ENCODE measurements around the gene HOXA1. TPM values are rescaled to one million over a fixed set of nuclear protein-coding genes. Genes with fewer than 3 reads are reported as not detected.

HOXA1 gene
- total RNA-seq, 1 experiment from 2014 or later: 0.24 TPM

GRCh38 chr7:27115221-27116026 is 19.6 kb upstream of the HOXA1 start:
- TF ChIP-seq CTCF (IDR thresholded peaks at IDR 0.05; ENCODE audit: unreplicated experiment): no peak
- intact Hi-C loops (cut with micrococcal nuclease; ENCODE audit: unreplicated experiment): loop anchor here (2.0 kb wide), 1 partner anchor 17 kb away; no protein-coding TSS in a partner anchor
- H3K27ac Mint-ChIP-seq (ENCODE audit: unreplicated experiment): peak overlapping the region; percentile 74
- peaks cover 64% of the 10 kb centered on the region for H3K4me1 Mint-ChIP-seq (ENCODE audit: low read depth, unreplicated experiment)
- DNase-seq: peak; percentile 84
- H3K9me3 Mint-ChIP-seq (ENCODE audit: low read depth, unreplicated experiment): no peaks in the 10 kb centered on the region
- H3K36me3 Mint-ChIP-seq (ENCODE audit: insufficient read depth, unreplicated experiment): peaks cover 56% of the 10 kb centered on the region
- no TSS peak for BruUV-seq (replicated peaks)
- CTCF ChIA-PET: interaction anchor here (0.7 to 2.6 kb wide), 2 partner anchors 16 to 760 kb away, joined by 3 to 19 read pairs; no protein-coding TSS in a partner anchor
- no peaks in the 10 kb centered on the region for H3K27me3 Mint-ChIP-seq (ENCODE audit: unreplicated experiment)
- H3K4me3 Mint-ChIP-seq (ENCODE audit: low read depth, unreplicated experiment): peak overlapping the region; percentile 78

- H3K36me3 Mint-ChIP-seq (ENCODE audit: insufficient read depth, unreplicated experiment): peaks cover 51% of the 10 kb centered on the region
- peak overlapping the region; percentile 78 for H3K4me3 Mint-ChIP-seq (ENCODE audit: low read depth, unreplicated experiment)
- no peak for DNase-seq
- CTCF ChIA-PET: interaction anchor here (0.7 to 2.6 kb wide), 2 partner anchors 16 to 761 kb away, joined by 3 to 19 read pairs; no protein-coding TSS in a partner anchor
- H3K9me3 Mint-ChIP-seq (ENCODE audit: low read depth, unreplicated experiment): no peaks in the 10 kb centered on the region
- no peaks in the 10 kb centered on the region for H3K27me3 Mint-ChIP-seq (ENCODE audit: unreplicated experiment)
- no peak for TF ChIP-seq CTCF (IDR thresholded peaks at IDR 0.05; ENCODE audit: unreplicated experiment)
- BruUV-seq (replicated peaks): no TSS peak
- H3K4me1 Mint-ChIP-seq (ENCODE audit: low read depth, unreplicated experiment): peaks cover 60% of the 10 kb centered on the region
- intact Hi-C loops (cut with micrococcal nuclease; ENCODE audit: unreplicated experiment): loop anchor here (2.0 kb wide), 1 partner anchor 16 kb away; no protein-coding TSS in a partner anchor
- H3K27ac Mint-ChIP-seq (ENCODE audit: unreplicated experiment): peak overlapping the region; percentile 74
Observed at GRCh38 chr7:27114881-27115220, 19.1 kb upstream of the HOXA1 start.

- TF ChIP-seq CTCF (IDR thresholded peaks at IDR 0.05; ENCODE audit: unreplicated experiment): no peak
- peak; percentile 64 for DNase-seq
- CTCF ChIA-PET: interaction anchor here (0.5 to 2.6 kb wide), 2 partner anchors 15 to 239 kb away, joined by 5 to 19 read pairs; no protein-coding TSS in a partner anchor
- Mint-ChIP-seq H3K9me3 (ENCODE audit: low read depth, unreplicated experiment) (no peaks in the 10 kb centered on the region), H3K36me3 (ENCODE audit: insufficient read depth, unreplicated experiment) (peaks cover 50% of the 10 kb centered on the region), H3K27ac (ENCODE audit: unreplicated experiment) (peak overlapping the region; percentile 74), H3K4me3 (ENCODE audit: low read depth, unreplicated experiment) (peak overlapping the region; percentile 78), H3K4me1 (ENCODE audit: low read depth, unreplicated experiment) (peaks cover 53% of the 10 kb centered on the region), H3K27me3 (ENCODE audit: unreplicated experiment) (no peaks in the 10 kb centered on the region)
- no TSS peak for BruUV-seq (replicated peaks)
- intact Hi-C loops (cut with micrococcal nuclease; ENCODE audit: unreplicated experiment): loop anchor here (2.0 kb wide), 1 partner anchor 15 kb away; no protein-coding TSS in a partner anchor
Observed at GRCh38 chr7:27113991-27114769, 18.4 kb upstream of the HOXA1 start.

Data from Calu3 (cell line).